ENCODE measurements around the gene CD247.
A peak's percentile ranks its signal among the peaks of the same experiment; 100 is the strongest.

GRCh38 chr1:167555971-167556714 lies 37.8 kb upstream of the CD247 start:
- TF ChIP-seq CHD1 (IDR thresholded peaks at IDR 0.05; ENCODE audit: low read depth, low read length) (no peak), FOS (IDR thresholded peaks at IDR 0.05; ENCODE audit: low read depth, low read length) (no peak), MAFK (IDR thresholded peaks at IDR 0.05; ENCODE audit: low read depth, low read length) (no peak), POLR2A (IDR thresholded peaks at IDR 0.05; ENCODE audit: low read depth, low read length) (no peak), RAD21 (IDR thresholded peaks at IDR 0.05; ENCODE audit: low read length) (peak; percentile 43), MAZ (IDR thresholded peaks at IDR 0.05; ENCODE audit: borderline replicate concordance, low read depth, low read length) (no peak)
- TF ChIP-seq, protein P1, sequence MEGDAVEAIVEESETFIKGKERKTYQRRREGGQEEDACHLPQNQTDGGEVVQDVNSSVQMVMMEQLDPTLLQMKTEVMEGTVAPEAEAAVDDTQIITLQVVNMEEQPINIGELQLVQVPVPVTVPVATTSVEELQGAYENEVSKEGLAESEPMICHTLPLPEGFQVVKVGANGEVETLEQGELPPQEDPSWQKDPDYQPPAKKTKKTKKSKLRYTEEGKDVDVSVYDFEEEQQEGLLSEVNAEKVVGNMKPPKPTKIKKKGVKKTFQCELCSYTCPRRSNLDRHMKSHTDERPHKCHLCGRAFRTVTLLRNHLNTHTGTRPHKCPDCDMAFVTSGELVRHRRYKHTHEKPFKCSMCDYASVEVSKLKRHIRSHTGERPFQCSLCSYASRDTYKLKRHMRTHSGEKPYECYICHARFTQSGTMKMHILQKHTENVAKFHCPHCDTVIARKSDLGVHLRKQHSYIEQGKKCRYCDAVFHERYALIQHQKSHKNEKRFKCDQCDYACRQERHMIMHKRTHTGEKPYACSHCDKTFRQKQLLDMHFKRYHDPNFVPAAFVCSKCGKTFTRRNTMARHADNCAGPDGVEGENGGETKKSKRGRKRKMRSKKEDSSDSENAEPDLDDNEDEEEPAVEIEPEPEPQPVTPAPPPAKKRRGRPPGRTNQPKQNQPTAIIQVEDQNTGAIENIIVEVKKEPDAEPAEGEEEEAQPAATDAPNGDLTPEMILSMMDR (conservative IDR thresholded peaks at IDR 0.05; ENCODE audit: low read depth, low read length): peak; percentile 74
